HEK293 (cell line): ENCODE results near the gene ENDOV.

Experiments used
- KLF1 ChIP-seq: fragments of 450-650 bp; formaldehyde crosslinking; IDR thresholded peaks from 2 replicates; pipeline ENCODE4 v1.5.1; 2016; ENCODE audit warnings: missing biosample characterization, missing genetic modification characterization
- ZNF658 ChIP-seq: fragments of 450-650 bp; formaldehyde crosslinking; IDR thresholded peaks from 2 replicates; pipeline ENCODE4; 2016; ENCODE audit warnings: missing biosample characterization, missing genetic modification characterization
- TF ChIP-seq, protein P1 (sequence below): fragments of 450-650 bp; formaldehyde crosslinking; IDR thresholded peaks from 2 replicates; pipeline ENCODE4 v1.5.1; 2016; ENCODE audit warnings: missing biosample characterization, missing genetic modification characterization

DNA sequence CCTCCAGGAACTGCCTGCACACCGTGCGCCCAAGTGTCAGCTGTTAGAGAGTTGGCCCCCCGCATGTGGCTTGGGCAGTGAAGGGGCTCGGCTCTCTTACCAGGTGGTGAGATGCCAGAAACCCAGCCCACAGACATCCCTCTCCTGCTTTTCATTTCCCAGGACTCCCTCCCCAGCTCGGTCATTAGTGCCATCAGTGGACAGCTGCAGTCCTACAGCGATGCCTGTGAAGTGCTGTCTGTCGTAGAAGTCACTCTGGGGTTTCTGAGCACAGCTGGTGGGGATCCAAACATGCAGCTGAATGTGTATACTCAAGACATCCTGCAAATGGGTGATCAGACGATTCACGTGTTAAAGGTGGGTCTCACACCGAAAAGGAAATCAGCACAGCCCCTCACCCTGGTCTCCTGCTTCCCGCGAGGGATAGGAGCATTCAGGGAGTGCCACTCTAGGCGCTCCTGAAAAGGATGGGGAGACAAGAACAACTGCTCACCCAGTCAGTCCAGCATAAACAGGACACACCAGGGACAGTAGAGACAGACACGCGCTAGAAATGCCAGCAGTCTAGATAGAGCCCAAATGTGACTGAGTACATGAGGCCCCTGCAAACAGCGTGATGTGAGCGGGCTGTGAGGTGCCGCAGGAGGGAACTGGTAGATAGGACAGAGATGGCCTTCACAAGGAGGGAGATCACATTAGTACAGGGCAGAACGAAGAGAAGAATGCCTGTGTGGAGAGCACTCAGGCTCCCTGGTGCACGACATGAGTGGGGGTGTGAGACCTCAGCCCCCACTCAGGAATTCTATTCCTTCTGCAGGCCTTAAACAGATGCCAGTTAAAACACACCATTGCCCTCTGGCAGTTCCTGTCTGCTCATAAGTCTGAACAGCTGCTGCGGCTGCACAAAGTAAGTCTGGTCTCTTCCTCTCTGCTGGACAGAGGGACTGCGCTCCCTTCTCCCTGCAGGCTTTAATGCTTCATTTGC, 25.7 kb upstream of the ENDOV start:
- no peak for TF ChIP-seq KLF1 (tag by site-specific recombination)
- TF ChIP-seq, protein P1, sequence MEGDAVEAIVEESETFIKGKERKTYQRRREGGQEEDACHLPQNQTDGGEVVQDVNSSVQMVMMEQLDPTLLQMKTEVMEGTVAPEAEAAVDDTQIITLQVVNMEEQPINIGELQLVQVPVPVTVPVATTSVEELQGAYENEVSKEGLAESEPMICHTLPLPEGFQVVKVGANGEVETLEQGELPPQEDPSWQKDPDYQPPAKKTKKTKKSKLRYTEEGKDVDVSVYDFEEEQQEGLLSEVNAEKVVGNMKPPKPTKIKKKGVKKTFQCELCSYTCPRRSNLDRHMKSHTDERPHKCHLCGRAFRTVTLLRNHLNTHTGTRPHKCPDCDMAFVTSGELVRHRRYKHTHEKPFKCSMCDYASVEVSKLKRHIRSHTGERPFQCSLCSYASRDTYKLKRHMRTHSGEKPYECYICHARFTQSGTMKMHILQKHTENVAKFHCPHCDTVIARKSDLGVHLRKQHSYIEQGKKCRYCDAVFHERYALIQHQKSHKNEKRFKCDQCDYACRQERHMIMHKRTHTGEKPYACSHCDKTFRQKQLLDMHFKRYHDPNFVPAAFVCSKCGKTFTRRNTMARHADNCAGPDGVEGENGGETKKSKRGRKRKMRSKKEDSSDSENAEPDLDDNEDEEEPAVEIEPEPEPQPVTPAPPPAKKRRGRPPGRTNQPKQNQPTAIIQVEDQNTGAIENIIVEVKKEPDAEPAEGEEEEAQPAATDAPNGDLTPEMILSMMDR: no peak
- no peak for TF ChIP-seq ZNF658
